ENCODE results near the gene KLHL29. TPM values are rescaled to one million over a fixed set of nuclear protein-coding genes. Genes with fewer than 3 reads are reported as not detected.

The KLHL29 gene
- total and polyA plus RNA-seq, 2 experiments from 2014 or later, result 1.5 to 6.5 TPM

- ATAC-seq (no peak), DNase-seq (ENCODE audit: low spot score) (no peak)
- no peak overlapping the region for H3K4me3 Mint-ChIP-seq
These were observed 21.1 kb upstream of the KLHL29 start for GRCh38 chr2:23363831-23364230.

More at GRCh38 chr2:23363831-23364230, 21.1 kb upstream of the KLHL29 start:
- Histone ChIP-seq H3F3A (replicated peaks; ENCODE audit: low read depth) (no peaks in the 10 kb centered on the region), H3K36me3 (ENCODE audit: insufficient read depth) (no peaks in the 10 kb centered on the region), H4K20me1 (replicated peaks; ENCODE audit: insufficient read depth) (no peaks in the 10 kb centered on the region), H3K27me3 (ENCODE audit: insufficient read depth) (peaks cover 11% of the 10 kb centered on the region), H3K9me2 (ENCODE audit: insufficient read depth) (0 out of 2 replicates have a peak, but pooled peaks cover 4% of the 10 kb centered on the region), H3K27ac (ENCODE audit: low read depth) (no peak overlapping the region), H3K4me3 (no peak overlapping the region), H3K4me1 (ENCODE audit: insufficient read depth) (peaks cover 5% of the 10 kb centered on the region; the same call in 1 of the 2 replicates), H2AFZ (peak overlapping the region; percentile 65; the same call in 1 of the 2 replicates), H3K4me2 (0 out of 2 replicates have a peak overlapping the region, but pooled peaks have one; percentile 60), H3K79me2 (replicated peaks; ENCODE audit: insufficient read depth) (no peaks in the 10 kb centered on the region)
- Mint-ChIP-seq H3K36me3 (ENCODE audit: low read depth) (no peaks in the 10 kb centered on the region), H3K27ac (no peak overlapping the region), H3K4me1 (peaks cover 13% of the 10 kb centered on the region), H3K27me3 (ENCODE audit: insufficient read depth, low read depth, poor library complexity) (peaks cover 5% of the 10 kb centered on the region), H3K9me3 (no peaks in the 10 kb centered on the region)
- no peak for TF ChIP-seq ZNF462 (CRISPR knock-in tag; IDR thresholded peaks at IDR 0.05)
- TF ChIP-seq ZNF114 (CRISPR knock-in tag; IDR thresholded peaks at IDR 0.05), result no peak
- TF ChIP-seq REST (IDR thresholded peaks at IDR 0.05; ENCODE audit: unreplicated experiment), result no peak
- TF ChIP-seq, protein P1, sequence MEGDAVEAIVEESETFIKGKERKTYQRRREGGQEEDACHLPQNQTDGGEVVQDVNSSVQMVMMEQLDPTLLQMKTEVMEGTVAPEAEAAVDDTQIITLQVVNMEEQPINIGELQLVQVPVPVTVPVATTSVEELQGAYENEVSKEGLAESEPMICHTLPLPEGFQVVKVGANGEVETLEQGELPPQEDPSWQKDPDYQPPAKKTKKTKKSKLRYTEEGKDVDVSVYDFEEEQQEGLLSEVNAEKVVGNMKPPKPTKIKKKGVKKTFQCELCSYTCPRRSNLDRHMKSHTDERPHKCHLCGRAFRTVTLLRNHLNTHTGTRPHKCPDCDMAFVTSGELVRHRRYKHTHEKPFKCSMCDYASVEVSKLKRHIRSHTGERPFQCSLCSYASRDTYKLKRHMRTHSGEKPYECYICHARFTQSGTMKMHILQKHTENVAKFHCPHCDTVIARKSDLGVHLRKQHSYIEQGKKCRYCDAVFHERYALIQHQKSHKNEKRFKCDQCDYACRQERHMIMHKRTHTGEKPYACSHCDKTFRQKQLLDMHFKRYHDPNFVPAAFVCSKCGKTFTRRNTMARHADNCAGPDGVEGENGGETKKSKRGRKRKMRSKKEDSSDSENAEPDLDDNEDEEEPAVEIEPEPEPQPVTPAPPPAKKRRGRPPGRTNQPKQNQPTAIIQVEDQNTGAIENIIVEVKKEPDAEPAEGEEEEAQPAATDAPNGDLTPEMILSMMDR (conservative IDR thresholded peaks at IDR 0.05; ENCODE audit: low read depth in 2 of 2), result no peak
- no peak for TF ChIP-seq POLR2AphosphoS5 (IDR thresholded peaks at IDR 0.05; ENCODE audit: low read depth)
- TF ChIP-seq CREB1 (CRISPR knock-in tag; IDR thresholded peaks at IDR 0.05; ENCODE audit: low read depth), result no peak
- TF ChIP-seq, protein P2, sequence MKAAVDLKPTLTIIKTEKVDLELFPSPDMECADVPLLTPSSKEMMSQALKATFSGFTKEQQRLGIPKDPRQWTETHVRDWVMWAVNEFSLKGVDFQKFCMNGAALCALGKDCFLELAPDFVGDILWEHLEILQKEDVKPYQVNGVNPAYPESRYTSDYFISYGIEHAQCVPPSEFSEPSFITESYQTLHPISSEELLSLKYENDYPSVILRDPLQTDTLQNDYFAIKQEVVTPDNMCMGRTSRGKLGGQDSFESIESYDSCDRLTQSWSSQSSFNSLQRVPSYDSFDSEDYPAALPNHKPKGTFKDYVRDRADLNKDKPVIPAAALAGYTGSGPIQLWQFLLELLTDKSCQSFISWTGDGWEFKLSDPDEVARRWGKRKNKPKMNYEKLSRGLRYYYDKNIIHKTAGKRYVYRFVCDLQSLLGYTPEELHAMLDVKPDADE (IDR thresholded peaks at IDR 0.05), result no peak
- no peak for TF ChIP-seq ZNF331 (CRISPR knock-in tag; IDR thresholded peaks at IDR 0.05; ENCODE audit: low read depth)
